GM19372 (cell line): ENCODE data around the gene FCGR1A.
"Not testable (repeated sequence)": the region's sequence is repeated elsewhere in the genome, so short reads cannot be mapped to it uniquely, and the experiment has no call there.

Source experiments
- ATAC-seq: cut with Tn5 transposase; IDR thresholded peaks from one replicate; pipeline ENCODE4 v1.9.1; 2021; ENCODE audit warnings: mild to moderate bottlenecking, low read depth, moderate library complexity; ENCODE audit not compliant: unreplicated experiment

FCGR1A gene

GRCh38 chr1:149831764-149832315 is 49.3 kb downstream of the FCGR1A start:
- not testable (repeated sequence) for ATAC-seq

- ATAC-seq = peak; percentile 66
Observed at GRCh38 chr1:149832316-149833126, 50.0 kb downstream of the FCGR1A start.

- peak; percentile 8 for ATAC-seq
Observed at GRCh38 chr1:149833144-149833543, 50.6 kb downstream of the FCGR1A start.

DNA sequence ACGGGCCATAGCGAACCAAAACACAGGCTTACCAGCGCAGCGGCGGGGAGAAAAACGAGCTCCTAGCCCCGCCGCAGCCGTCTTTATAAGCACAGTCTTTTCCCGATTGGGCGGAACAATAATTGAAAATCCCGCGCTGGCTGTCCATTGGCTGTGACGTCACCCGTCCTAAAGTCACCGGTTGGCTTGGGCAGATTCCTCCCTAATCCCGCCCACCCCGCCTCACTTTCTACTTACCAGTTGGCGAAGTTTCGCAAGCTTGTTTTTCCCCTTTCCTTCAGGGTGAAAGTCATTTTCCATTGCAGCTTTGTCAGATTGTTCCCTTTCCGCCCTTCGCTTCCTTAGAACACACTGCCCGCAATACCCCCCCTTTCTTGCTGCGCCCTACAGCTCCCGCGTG is 58.7 kb downstream of the FCGR1A start:
- peak; percentile 23 for ATAC-seq
